22Rv1 (cell line): ENCODE results near the gene SRP72.

ENCODE experiments used
- ZFX ChIP-seq: fragments of 450-650 bp; IDR thresholded peaks from 2 replicates; pipeline ENCODE4 v1.6.1; 2017; ENCODE audit warnings: antibody characterized with exemption, borderline replicate concordance
- TF ChIP-seq, protein P1 (sequence below): fragments of 450-650 bp; IDR thresholded peaks from 2 replicates; pipeline ENCODE4 v1.5.1; 2017; ENCODE audit warnings: mild to moderate bottlenecking

- TF ChIP-seq, protein P1, sequence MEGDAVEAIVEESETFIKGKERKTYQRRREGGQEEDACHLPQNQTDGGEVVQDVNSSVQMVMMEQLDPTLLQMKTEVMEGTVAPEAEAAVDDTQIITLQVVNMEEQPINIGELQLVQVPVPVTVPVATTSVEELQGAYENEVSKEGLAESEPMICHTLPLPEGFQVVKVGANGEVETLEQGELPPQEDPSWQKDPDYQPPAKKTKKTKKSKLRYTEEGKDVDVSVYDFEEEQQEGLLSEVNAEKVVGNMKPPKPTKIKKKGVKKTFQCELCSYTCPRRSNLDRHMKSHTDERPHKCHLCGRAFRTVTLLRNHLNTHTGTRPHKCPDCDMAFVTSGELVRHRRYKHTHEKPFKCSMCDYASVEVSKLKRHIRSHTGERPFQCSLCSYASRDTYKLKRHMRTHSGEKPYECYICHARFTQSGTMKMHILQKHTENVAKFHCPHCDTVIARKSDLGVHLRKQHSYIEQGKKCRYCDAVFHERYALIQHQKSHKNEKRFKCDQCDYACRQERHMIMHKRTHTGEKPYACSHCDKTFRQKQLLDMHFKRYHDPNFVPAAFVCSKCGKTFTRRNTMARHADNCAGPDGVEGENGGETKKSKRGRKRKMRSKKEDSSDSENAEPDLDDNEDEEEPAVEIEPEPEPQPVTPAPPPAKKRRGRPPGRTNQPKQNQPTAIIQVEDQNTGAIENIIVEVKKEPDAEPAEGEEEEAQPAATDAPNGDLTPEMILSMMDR: no peak
- no peak for TF ChIP-seq ZFX
Measured at GRCh38 chr4:56511098-56511497, 43.7 kb downstream of the SRP72 start.
